Suppressor macrophage (primary cell): Measurements from ENCODE around the gene LGI4.

Experiments
- DNase-seq, 4 experiments: peaks; one replicate each; pipeline ENCODE4 v3.0.0-alpha.2; 2020 to 2022

LGI4 gene

GRCh38 chr19:35123573-35123972 is 11.3 kb downstream of the LGI4 start:
- peak in 2 of 4 experiments; percentile 44 to 51 for DNase-seq

- DNase-seq: no peak
Measured at GRCh38 chr19:35122687-35123551, 11.9 kb downstream of the LGI4 start.

DNA sequence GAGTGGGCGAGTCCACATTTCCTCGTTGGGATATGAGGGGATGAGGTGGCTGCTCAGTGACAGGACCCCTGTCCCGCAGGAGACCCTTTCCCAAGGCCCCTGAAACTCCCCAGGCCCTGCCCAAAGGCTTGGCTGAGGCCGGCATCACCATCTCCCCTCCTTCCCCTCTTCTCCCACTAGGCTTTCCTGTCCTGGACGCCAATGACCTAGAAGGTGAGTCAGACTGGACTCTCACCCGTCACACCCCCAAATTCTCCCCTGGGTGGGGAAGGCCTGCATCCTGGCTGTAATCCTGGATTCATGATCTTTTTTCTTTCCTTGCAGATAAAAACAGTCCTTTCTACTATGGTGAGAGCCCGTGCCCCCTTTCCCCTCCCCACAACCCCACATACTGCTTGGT is 14.0 kb downstream of the LGI4 start:
- DNase-seq: peak in 2 of 4 experiments; percentile 38 to 46

GRCh38 chr19:35120492-35120891 is 14.4 kb downstream of the LGI4 start:
- peak; percentile 86 to 94 (median 92) for DNase-seq

- DNase-seq: peak; percentile 35 to 65 (median 60)
Measured at GRCh38 chr19:35119578-35120155, 15.2 kb downstream of the LGI4 start.

DNA sequence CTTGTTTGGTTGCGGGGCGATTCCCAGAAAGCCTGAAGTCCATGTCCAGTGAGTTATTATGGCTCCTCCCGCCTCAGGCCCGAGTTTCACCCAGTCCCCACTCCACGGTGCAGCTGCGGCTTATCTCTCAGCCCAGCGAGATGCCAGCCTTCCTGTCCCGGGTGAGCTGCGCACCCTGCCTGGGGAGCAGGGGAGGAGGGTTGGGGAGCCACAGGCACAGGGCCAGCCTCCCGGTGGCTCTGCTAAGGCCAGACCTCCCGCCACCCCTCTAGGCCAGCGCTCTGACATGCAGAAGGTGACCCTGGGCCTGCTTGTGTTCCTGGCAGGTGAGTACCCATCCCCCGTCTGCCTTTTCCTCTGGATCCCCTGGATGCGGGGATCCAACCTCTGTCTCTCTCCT is 15.8 kb downstream of the LGI4 start:
- DNase-seq: no peak

GRCh38 chr19:35118268-35119020 is 16.4 kb downstream of the LGI4 start:
- DNase-seq: peak in 1 of 4 experiments; percentile 38

DNA sequence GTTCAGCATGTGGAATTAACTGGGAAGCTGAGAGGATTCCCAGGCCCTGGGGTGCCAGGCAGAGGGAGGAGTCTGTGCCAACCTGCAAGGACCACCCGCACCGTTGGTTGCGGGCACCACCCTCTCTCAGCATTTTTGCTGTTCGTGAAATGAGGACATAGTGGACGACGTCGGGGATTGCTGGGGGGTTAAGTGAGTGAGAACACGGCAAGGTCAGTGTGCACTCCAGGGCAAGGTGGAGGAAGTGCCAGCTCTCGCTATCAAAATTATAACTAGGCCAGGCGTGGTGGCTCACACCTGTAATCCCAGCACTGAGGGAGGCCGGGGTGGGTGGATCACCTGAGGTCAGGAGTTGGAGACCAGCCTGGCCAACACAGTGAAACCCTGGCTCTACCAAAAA is 17.1 kb downstream of the LGI4 start:
- no peak for DNase-seq

- no peak for DNase-seq
Measured at GRCh38 chr19:35117116-35117515, 17.7 kb downstream of the LGI4 start.

- DNase-seq: no peak
Measured at GRCh38 chr19:35116072-35116801, 18.6 kb downstream of the LGI4 start.

- no peak for DNase-seq
Measured at GRCh38 chr19:35115177-35115951, 19.5 kb downstream of the LGI4 start, which contains the start of gene FXYD3. Gene FXYD3, plus strand, starts transcription at chr19:35115823. Its CDS starts 3,554 bp downstream, at chr19:35119377.

GRCh38 chr19:35114353-35115176 is 20.3 kb downstream of the LGI4 start:
- DNase-seq: peak; percentile 54 to 76 (median 65)

DNA sequence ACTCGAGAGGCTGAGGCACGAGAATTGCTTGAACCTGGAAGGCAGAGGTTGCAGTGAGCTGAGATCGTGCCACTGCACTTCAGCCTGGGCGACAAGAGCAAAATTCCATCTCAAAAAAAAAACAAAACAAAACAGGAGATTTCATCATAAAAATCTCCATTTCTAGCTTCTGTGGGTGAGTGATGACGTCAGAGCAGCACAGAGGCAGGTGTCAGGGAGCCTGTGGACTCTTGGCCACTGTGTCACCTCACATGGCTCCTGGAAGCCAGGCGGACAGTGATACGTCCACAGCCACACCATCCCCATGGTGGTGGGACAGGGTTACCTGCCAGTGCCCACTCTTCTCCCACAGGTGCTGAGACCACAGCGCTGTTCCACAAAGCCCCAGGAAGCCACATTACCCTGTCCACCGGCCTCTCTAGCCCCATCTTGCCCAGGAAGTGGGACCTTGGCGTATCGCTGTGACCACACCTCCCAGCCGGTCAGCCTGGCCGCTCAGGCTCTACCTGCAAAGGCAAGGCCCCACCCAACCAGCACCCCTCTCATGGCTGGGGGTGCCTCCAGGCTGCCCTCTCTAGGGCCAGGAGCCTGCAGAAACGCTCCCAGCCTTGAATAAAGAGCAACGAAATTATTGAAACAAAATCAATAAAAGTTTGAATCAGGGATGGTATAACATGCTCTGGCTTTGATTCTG is 21.7 kb downstream of the LGI4 start:
- no peak for DNase-seq

- no peak for DNase-seq
Measured at GRCh38 chr19:35110974-35111373, 23.9 kb downstream of the LGI4 start.

DNA sequence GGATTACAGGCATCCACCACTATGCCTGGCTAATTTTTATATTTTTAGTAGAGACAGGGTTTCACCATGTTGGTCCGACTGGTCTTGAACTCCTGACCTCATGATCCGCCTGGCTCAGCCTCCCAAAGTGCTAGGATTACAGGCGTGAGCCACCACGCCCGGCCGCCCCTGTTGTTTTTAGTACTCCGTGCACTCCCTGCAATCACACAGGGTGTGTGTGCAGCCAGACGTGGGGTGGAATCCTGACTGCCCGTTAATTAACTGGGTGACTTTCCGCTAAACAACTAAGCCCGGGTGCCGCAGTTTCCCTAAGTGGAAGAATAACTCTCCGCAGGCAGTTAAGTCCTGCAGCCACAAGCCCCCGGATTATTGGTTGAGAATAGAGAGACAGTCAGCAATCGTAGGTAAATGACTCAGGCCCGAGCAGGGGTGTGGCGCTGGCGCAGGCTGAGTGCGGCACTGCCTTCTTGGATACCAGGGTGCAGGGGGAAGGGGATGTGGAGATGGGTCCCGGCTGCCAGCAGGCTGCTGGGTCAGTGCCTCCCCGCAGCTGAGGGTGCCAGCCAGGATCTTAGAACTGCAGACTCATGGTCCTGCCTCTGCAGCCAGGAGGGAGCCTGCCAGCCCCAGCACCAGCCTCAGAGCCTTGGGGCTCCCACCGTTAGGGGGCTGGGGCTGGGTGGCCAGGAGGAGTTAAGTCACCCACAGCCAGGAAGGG is 25.3 kb downstream of the LGI4 start:
- no peak for DNase-seq

DNA sequence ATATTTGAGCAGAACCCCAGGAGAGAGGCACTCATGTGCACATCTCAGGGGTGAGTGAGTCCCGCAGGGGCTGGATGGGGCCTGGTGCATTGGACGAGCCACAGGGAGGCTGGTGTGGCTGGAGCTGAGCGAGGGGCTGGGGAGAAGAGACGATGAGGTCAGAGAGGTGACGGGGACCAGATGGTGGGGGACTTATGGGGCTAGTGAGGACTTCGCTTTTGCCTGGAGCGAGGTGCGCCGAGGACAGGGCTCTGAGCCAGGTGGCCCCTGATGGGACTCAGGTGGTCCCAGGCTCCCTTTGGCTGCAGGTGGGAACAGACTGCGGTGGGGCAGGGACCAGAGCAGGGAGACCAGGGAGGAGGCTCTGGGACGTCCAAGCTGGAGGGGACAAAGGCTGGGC is 26.1 kb downstream of the LGI4 start:
- no peak for DNase-seq

GRCh38 chr19:35107545-35107944 is 27.3 kb downstream of the LGI4 start:
- DNase-seq: peak; percentile 50 to 75 (median 68)

GRCh38 chr19:35106898-35107541 is 27.8 kb downstream of the LGI4 start:
- DNase-seq: no peak

DNA sequence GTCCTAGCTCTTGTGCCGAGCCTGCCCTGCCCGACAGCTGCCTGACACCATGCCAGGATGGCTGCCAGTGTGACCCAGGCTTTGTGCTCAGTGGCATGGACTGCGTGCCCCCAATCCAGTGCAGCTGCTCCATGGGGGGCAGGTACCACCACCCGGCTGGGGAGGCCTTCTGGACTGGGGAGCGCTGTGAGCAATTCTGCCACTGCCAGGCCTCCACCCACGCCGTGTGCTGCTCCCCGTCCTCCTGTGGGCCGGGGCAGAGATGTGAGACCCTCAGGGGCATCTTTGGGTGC is 28.6 kb downstream of the LGI4 start:
- no peak for DNase-seq
